H1 (cell line): ENCODE data around the gene PDXDC1. TPM values are rescaled to one million over a fixed set of nuclear protein-coding genes. Genes with fewer than 3 reads are reported as not detected.

Experiments
- CTCF ChIA-PET: fragments of 300-600 bp; sonication (Branson Sonifier 250); formaldehyde crosslinking; loops from one replicate; lab custom pipeline; 2021; ENCODE audit not compliant: partially characterized antibody; lab: Charles Lee
- POLR2A ChIA-PET: fragments of 300-600 bp; sonication (Branson Sonifier 250); formaldehyde crosslinking; loops from one replicate; lab custom pipeline; 2021; ENCODE audit warnings: inconsistent platforms; ENCODE audit not compliant: partially characterized antibody; lab: Charles Lee
- DNase-seq, 2 experiments: peaks; one replicate each; pipeline versions ENCODE4 v3.0.0 to v3.0.0-alpha.2; 2010 to 2022; ENCODE audit warnings: low spot score in 2 of 2, low read depth in 1 of 2, mixed read lengths in 1 of 2
- FAIRE-seq: peaks from 2 replicates; lab custom pipeline; 2011; peaks lifted over from hg19 to GRCh38; lab: Jason Lieb, UNC
- H2AFZ ChIP-seq: 2 replicates; pipeline ENCODE4 v1.8.1; 2012; ENCODE audit warnings: low read length, inconsistent platforms
- H2AK5ac ChIP-seq: 2 replicates; pipeline ENCODE4 v1.6.1; 2013; ENCODE audit warnings: low read depth, low read length
- H2BK120ac ChIP-seq: replicated peaks from 2 replicates; pipeline ENCODE3; 2013; ENCODE audit warnings: low read depth, low read length, inconsistent platforms
- H2BK12ac ChIP-seq: 2 replicates; pipeline ENCODE4 v1.6.1; 2013; ENCODE audit warnings: low read depth, low read length
- H2BK15ac ChIP-seq: 2 replicates; pipeline ENCODE4 v1.6.1; 2013; ENCODE audit warnings: low read length
- H2BK20ac ChIP-seq: 2 replicates; pipeline ENCODE4 v1.6.1; 2013; ENCODE audit warnings: low read length
- H2BK5ac ChIP-seq: 2 replicates; pipeline ENCODE4 v1.6.1; 2013; ENCODE audit warnings: low read depth, low read length
- H3K14ac ChIP-seq: 2 replicates; pipeline ENCODE4 v1.6.1; 2013; ENCODE audit warnings: inconsistent platforms; ENCODE audit not compliant: insufficient read length
- H3K18ac ChIP-seq: 2 replicates; pipeline ENCODE4 v1.6.1; 2013; ENCODE audit warnings: low read length; ENCODE audit errors: extremely low read depth
- H3K23ac ChIP-seq: 2 replicates; pipeline ENCODE4 v1.6.1; 2013; ENCODE audit warnings: inconsistent platforms; ENCODE audit not compliant: insufficient read length
- H3K23me2 ChIP-seq: 2 replicates; pipeline ENCODE4 v1.6.1; 2013; ENCODE audit warnings: low read depth, low read length
- H3K27ac ChIP-seq: 2 replicates; pipeline ENCODE4 v1.6.1; 2011; ENCODE audit warnings: low read depth, low read length, inconsistent platforms
- H3K27me3 ChIP-seq, 4 experiments: replicated peaks in 1 of 4; 1 replicate in 1 of 4; 2 replicates in 3 of 4; pipeline versions ENCODE4 v1.6.1 to v1.8.1; 2011 to 2013; ENCODE audit warnings: low read length in 3 of 4, mild to moderate bottlenecking in 3 of 4, inconsistent platforms in 2 of 4, mixed read lengths in 2 of 4, moderate library complexity in 1 of 4; ENCODE audit not compliant: control insufficient read depth in 3 of 4, insufficient read depth in 3 of 4; ENCODE audit errors: extremely low read depth in 1 of 4
- H3K36me3 ChIP-seq, 4 experiments: 2 replicates each; pipeline versions ENCODE4 v1.6.1 to v1.8.1; 2011 to 2013; ENCODE audit warnings: mild to moderate bottlenecking in 4 of 4, low read length in 3 of 4, moderate library complexity in 2 of 4, control low read depth in 1 of 4, inconsistent platforms in 1 of 4; ENCODE audit not compliant: insufficient read depth in 4 of 4, control insufficient read depth in 2 of 4
- H3K4ac ChIP-seq: replicated peaks from 2 replicates; pipeline ENCODE3; 2013; ENCODE audit warnings: low read length, low read depth, mixed read lengths, inconsistent platforms; ENCODE audit not compliant: insufficient read length
- H3K4me1 ChIP-seq, 4 experiments: replicated peaks in 1 of 4; 1 replicate in 1 of 4; 2 replicates in 3 of 4; pipeline versions ENCODE4 v1.6.1 to v1.8.1; 2011 to 2013; ENCODE audit warnings: low read length in 3 of 4, inconsistent platforms in 2 of 4, mixed read lengths in 1 of 4; ENCODE audit not compliant: insufficient read depth in 4 of 4, control insufficient read depth in 3 of 4
- H3K4me2 ChIP-seq, 2 experiments: 2 replicates each; pipeline versions ENCODE4 v1.6.1 to v1.8.1; 2011 to 2013; ENCODE audit warnings: low read depth in 2 of 2, low read length in 2 of 2, control low read depth in 1 of 2, inconsistent platforms in 1 of 2, mild to moderate bottlenecking in 1 of 2; ENCODE audit not compliant: insufficient read depth in 1 of 2
- H3K4me3 ChIP-seq, 4 experiments: fragments of 200-600, 300-600 bp in 1 of 4; sonication (generic), shearing (Covaris generic), sonication (Bioruptor Twin) in 1 of 4; 2 replicates each; pipeline versions ENCODE4 v1.5.1 to v1.8.1; 2011 to 2016; ENCODE audit warnings: low read length in 4 of 4, low read depth in 3 of 4, control low read depth in 2 of 4, inconsistent platforms in 2 of 4, mild to moderate bottlenecking in 2 of 4, mixed read lengths in 1 of 4, moderate library complexity in 1 of 4; ENCODE audit not compliant: insufficient read depth in 2 of 4; ENCODE audit errors: extremely low read depth in 1 of 4
- H3K56ac ChIP-seq: replicated peaks from 2 replicates; pipeline ENCODE3; 2013; ENCODE audit warnings: low read depth, mild to moderate bottlenecking, mixed read lengths, low read length, inconsistent platforms; ENCODE audit not compliant: insufficient read length
- H3K79me1 ChIP-seq: 2 replicates; pipeline ENCODE4 v1.6.1; 2013; ENCODE audit warnings: low read depth, low read length, control low read depth
- H3K79me2 ChIP-seq, 2 experiments: 2 replicates each; pipeline versions ENCODE4 v1.6.1 to v1.8.1; 2012 to 2013; ENCODE audit warnings: low read length in 2 of 2, mild to moderate bottlenecking in 2 of 2, inconsistent platforms in 1 of 2; ENCODE audit not compliant: insufficient read depth in 2 of 2, control insufficient read depth in 1 of 2
- H3K9ac ChIP-seq, 4 experiments: replicated peaks in 1 of 4; 1 replicate in 1 of 4; 2 replicates in 3 of 4; pipeline versions ENCODE4 v1.6.1 to v1.8.1; 2011 to 2013; ENCODE audit warnings: low read depth in 3 of 4, low read length in 3 of 4, control low read depth in 2 of 4, mild to moderate bottlenecking in 2 of 4, moderate library complexity in 2 of 4, inconsistent platforms in 1 of 4; ENCODE audit errors: extremely low read depth in 1 of 4
- H3K9me3 ChIP-seq, 2 experiments: 2 replicates each; pipeline versions ENCODE4 v1.6.1 to v1.8.1; 2012 to 2013; ENCODE audit warnings: mild to moderate bottlenecking in 2 of 2, moderate library complexity in 2 of 2, control low read depth in 1 of 2, inconsistent platforms in 1 of 2, low read depth in 1 of 2, low read length in 1 of 2, mixed read lengths in 1 of 2; ENCODE audit not compliant: insufficient read depth in 2 of 2
- H4K20me1 ChIP-seq, 2 experiments: replicated peaks in 1 of 2; 2 replicates each; pipeline versions ENCODE3 to v1.8.1; 2011 to 2013; ENCODE audit warnings: inconsistent platforms in 2 of 2, low read length in 2 of 2, mild to moderate bottlenecking in 1 of 2; ENCODE audit not compliant: insufficient read depth in 2 of 2, control insufficient read depth in 1 of 2
- H4K5ac ChIP-seq: 2 replicates; pipeline ENCODE4 v1.6.1; 2013; ENCODE audit warnings: low read length, low read depth, mixed read lengths, inconsistent platforms; ENCODE audit not compliant: insufficient read length
- H4K8ac ChIP-seq: 2 replicates; pipeline ENCODE4 v1.8.0; 2013; ENCODE audit warnings: mild to moderate bottlenecking, moderate library complexity, low read length, inconsistent platforms; ENCODE audit not compliant: insufficient read depth; ENCODE audit errors: extremely low read depth
- H4K91ac ChIP-seq: replicated peaks from 2 replicates; pipeline ENCODE3; 2013; ENCODE audit warnings: low read length, mixed read lengths, inconsistent platforms; ENCODE audit not compliant: insufficient read length
- CTCF ChIP-seq, 3 experiments: IDR thresholded peaks; 1 replicate in 2 of 3; 2 replicates in 1 of 3; pipeline versions ENCODE4 v1.5.1 to v1.6.1; 2011; ENCODE audit warnings: low read length in 3 of 3, mild to moderate bottlenecking in 3 of 3, inconsistent platforms in 2 of 3, low read depth in 1 of 3, moderate library complexity in 1 of 3; ENCODE audit not compliant: insufficient read depth in 1 of 3; ENCODE audit errors: control extremely low read depth in 1 of 3
- GTF2F1 ChIP-seq: IDR thresholded peaks from 2 replicates; pipeline ENCODE4 v1.6.1; 2012; ENCODE audit warnings: low read depth, low read length, improper control_type of control experiment, borderline replicate concordance
- HDAC2 ChIP-seq, 2 experiments: fragments of 300-600 bp in 1 of 2; sonication (generic) in 1 of 2; IDR thresholded peaks; 2 replicates each; pipeline ENCODE4 v1.6.1; 2011 to 2012; ENCODE audit warnings: low read depth in 2 of 2, low read length in 2 of 2, mild to moderate bottlenecking in 2 of 2, moderate library complexity in 2 of 2, borderline replicate concordance in 1 of 2, inconsistent platforms in 1 of 2
- KDM5A ChIP-seq: fragments of 200-600 bp; IDR thresholded peaks from 2 replicates; pipeline ENCODE4 v1.7.1; 2012; ENCODE audit warnings: mild to moderate bottlenecking, low read length, inconsistent platforms, mixed read lengths
- MAX ChIP-seq: IDR thresholded peaks from 2 replicates; pipeline ENCODE4 v1.6.1; 2012; ENCODE audit warnings: inconsistent platforms
- NRF1 ChIP-seq: IDR thresholded peaks from 2 replicates; pipeline ENCODE4 v1.6.1; 2011; ENCODE audit warnings: mild to moderate bottlenecking, low read depth, low read length, improper control_type of control experiment
- RXRA ChIP-seq: IDR thresholded peaks from 2 replicates; pipeline ENCODE4 v1.6.1; 2011; ENCODE audit warnings: low read depth, mild to moderate bottlenecking, low read length, moderate library complexity; ENCODE audit not compliant: insufficient read depth
- SIX5 ChIP-seq: IDR thresholded peaks from 2 replicates; pipeline ENCODE4 v1.6.1; 2011; ENCODE audit warnings: mild to moderate bottlenecking, low read depth, low read length
- SRF ChIP-seq: IDR thresholded peaks from 2 replicates; pipeline ENCODE4 v1.6.1; 2011; ENCODE audit warnings: mild to moderate bottlenecking, low read depth, low read length, moderate library complexity
- ZNF274 ChIP-seq: IDR thresholded peaks from 2 replicates; pipeline ENCODE4 v1.7.0; 2012; ENCODE audit warnings: low read length, borderline replicate concordance; ENCODE audit errors: extremely low read depth
- WGBS, 2 experiments: shearing (Covaris generic) in 1 of 2; methylation state at CpG; one replicate each; pipeline versions ENCODE4 v1.1.6 to v1.1.7; 2013 to 2015; ENCODE audit warnings: low lambda C conversion rate in 2 of 2, mixed read lengths in 2 of 2, inconsistent platforms in 1 of 2, low coverage in 1 of 2, missing lambda C conversion rate in 1 of 2; ENCODE audit not compliant: insufficient replicate concordance in 2 of 2, insufficient coverage in 1 of 2, insufficient read length in 1 of 2; ENCODE audit errors: extremely low coverage in 1 of 2, missing lambda C conversion rate in 1 of 2; 5-methylcytosine and 5-hydroxymethylcytosine counted together
- polyA plus RNA-seq, 7 experiments: library from polyadenylated mRNA; depleted of rRNA in 3 of 7; stranded (reverse) in 5 of 7; unstranded in 2 of 7; fragments of >200 nt in 5 of 7; fragments of 200-250 nt in 2 of 7; gene quantifications; 1 replicate in 5 of 7; 2 replicates in 1 of 7; 4 replicates in 1 of 7; pipeline versions ENCODE4 v1.2.1 to v1.2.3, GENCODE V29; 2011 to 2013; ENCODE audit warnings: missing spikeins in 2 of 7, mixed read lengths in 2 of 7
- total RNA-seq: library from RNA; stranded (reverse); fragmentation: NEBNext Ultra II Directional; extraction: Animal tissue kit (Norgen Biotek cat#: 25700); gene quantifications from 2 replicates; pipeline ENCODE4 v1.2.1, GENCODE V29; 2021

PDXDC1 gene
- total and polyA plus RNA-seq, 2 of the 8 experiments (the other 6 are each of a cell fraction or from before 2014, with no cell fraction given), result 56.6 to 118 TPM

- Histone ChIP-seq H3K18ac (no peak overlapping the region), H2BK20ac (no peak overlapping the region), H2BK5ac (no peak overlapping the region), H3K4me1 (no peaks in the 10 kb centered on the region), H2AK5ac (no peak overlapping the region), H4K91ac (no peak overlapping the region), H2BK15ac (no peak overlapping the region), H3K79me1 (no peaks in the 10 kb centered on the region), H3K4me3 (no peak overlapping the region), H3K23ac (no peak overlapping the region), H2BK12ac (no peak overlapping the region), H2BK120ac (no peak overlapping the region), H2AFZ (no peak overlapping the region), H3K27ac (no peak overlapping the region), H4K20me1 (peaks cover 0 to 1% of the 10 kb centered on the region in 2 experiments), H3K9ac (no peak overlapping the region), H4K5ac (no peak overlapping the region), H3K23me2 (no peaks in the 10 kb centered on the region), H3K9me3 (no peaks in the 10 kb centered on the region), H4K8ac (peak overlapping the region; percentile 75; the same call in 1 of the 2 replicates), H3K4me2 (no peak overlapping the region), H3K14ac (no peak overlapping the region), H3K79me2 (no peaks in the 10 kb centered on the region), H3K4ac (no peak overlapping the region), H3K56ac (no peak overlapping the region), H3K27me3 (no peaks in the 10 kb centered on the region), H3K36me3 (no peaks in the 10 kb centered on the region)
- DNase-seq, result peak in 1 of 2 experiments; percentile 46
- FAIRE-seq, result no peak
- WGBS, 2 experiments, result 93% methylated on average over 28 of the region's 28 CpGs; no CpG with 5 or more reads in 1 of the 2 experiments
- POLR2A ChIA-PET, result no interaction called here
- CTCF ChIA-PET, result interaction anchor here (0.9 kb wide), 1 partner anchor 724 kb away, joined by 3 read pairs; no protein-coding TSS in a partner anchor
- TF ChIP-seq RXRA (no peak), HDAC2 (IDR thresholded peaks at IDR 0.05; ENCODE audit: borderline replicate concordance in 1 of 2, low read depth in 2 of 2, low read length in 2 of 2) (no peak), GTF2F1 (no peak), KDM5A (no peak), NRF1 (no peak), CTCF (IDR thresholded peaks at IDR 0.05; ENCODE audit: control extremely low read depth in 1 of 3, insufficient read depth in 1 of 3, low read depth in 1 of 3, low read length in 3 of 3) (no peak), MAX (no peak), SIX5 (no peak), SRF (no peak), ZNF274 (no peak)
Observed at GRCh38 chr16:14957576-14958322, 17.1 kb upstream of the PDXDC1 start.
